HG03432 (cell line): ENCODE data around the gene SLC39A2.

Experiments used
- ATAC-seq: cut with Tn5 transposase; IDR thresholded peaks from one replicate; pipeline ENCODE4 v1.9.1; 2021; ENCODE audit warnings: mild to moderate bottlenecking, moderate library complexity; ENCODE audit not compliant: unreplicated experiment

The SLC39A2 gene

DNA sequence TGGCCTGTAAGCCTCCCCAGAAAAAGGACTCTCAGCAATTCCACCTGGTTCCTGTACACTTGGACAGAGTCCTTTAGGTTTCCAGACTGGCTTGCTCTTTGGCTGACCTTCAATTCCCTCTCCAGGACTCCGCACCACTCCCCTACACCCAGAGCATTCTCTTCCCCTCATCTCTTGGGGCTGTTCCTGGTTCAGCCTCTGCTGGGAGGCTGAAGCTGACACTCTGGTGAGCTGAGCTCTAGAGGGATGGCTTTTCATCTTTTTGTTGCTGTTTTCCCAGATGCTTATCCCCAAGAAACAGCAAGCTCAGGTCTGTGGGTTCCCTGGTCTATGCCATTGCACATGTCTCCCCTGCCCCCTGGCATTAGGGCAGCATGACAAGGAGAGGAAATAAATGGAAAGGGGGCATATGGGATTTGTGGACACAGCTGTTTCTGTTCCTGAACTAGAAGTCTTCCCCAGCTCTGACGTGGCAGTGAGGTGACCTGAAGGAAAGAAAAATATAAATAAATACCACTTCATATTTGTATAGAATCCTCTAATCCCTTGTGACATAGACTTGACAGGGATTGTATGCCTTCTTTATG lies 44.4 kb downstream of the SLC39A2 start:
- no peak for ATAC-seq

DNA sequence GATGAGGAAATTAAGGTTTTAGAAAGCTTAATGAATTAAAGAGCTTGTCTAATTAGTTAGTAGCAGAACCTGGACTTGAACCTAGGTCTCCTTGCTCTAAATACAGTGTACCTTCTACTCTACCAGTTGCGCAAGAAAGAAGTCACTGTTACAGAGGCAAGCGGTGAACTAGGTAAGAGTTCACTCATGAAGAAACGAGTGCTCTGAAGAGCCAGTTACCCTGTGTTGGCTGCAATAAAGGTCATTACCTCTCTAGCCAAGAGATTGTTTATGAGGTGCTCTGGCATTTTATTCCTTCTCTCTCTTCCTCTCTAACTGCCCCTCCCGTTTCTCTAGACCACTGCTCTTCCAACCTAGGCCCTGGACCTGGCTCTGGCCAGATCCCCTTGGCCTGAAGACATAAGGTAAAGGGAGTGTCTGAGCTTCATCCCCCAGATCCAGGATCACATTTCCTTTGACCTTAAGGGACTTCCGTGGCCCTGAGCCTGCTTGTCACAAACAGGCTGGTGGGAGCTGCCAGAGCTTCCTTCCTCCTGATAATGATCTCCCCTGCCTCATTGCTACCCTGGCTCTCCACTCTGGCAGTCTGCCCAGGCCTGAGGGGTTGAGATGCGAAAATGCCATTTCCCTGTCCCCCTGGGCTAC lies 45.0 kb downstream of the SLC39A2 start:
- no peak for ATAC-seq

DNA sequence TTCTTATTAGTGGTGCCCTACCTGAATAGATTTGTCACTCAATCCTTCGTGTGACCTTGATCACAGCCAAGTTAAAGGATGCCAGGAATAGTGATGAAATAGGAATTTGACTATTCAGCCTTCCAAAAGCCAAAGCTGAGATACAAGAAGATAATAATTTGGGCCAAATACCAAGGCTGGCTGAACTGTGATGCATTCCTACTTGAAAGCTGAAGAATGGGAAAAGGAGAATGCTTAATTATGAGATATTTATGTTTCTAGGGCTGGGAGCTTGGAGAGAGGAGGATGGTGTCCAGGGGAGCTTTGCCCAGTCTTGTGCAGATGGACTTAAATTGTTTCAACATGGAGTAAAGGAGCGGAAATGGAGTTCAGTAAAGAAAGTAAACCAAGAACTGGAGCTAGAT lies 48.3 kb downstream of the SLC39A2 start:
- no peak for ATAC-seq

DNA sequence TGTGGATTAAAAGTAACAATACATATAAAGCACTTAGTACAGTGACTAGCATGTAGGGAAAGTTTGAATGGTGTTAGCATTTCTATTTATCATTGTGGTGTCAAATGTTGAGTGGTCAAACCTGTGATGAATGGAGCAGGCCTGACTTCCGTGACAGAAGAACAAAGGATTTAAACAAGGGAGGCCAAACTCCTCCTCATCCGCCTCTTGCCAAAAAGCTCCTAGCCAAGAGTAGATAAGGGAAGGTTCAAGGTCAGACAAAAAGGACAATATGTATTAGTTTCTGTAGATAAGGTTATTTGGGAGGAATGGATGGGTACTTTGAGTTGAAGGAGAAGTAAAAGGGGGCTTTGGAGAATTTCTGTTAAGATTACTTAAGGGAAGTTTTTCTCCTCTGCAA lies 49.5 kb downstream of the SLC39A2 start:
- ATAC-seq, result no peak

DNA sequence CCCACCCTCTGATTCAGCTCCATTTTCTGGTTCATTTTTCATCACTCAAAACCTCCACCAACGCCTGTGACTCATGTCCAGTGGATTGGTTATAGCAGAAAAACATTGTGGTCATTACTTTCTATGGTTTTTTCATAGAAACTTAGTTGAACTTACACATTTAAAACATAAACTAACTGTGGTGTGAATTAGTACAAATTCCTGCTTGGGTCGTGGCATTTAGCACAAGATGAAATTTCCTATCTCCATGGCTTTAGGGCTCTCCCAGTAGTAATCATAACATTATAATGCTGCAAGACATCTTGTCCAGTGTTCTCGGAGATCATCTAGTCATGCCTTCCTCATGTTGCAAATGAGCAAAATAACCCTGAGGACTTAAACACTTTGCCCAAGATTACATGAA lies 50.2 kb downstream of the SLC39A2 start:
- ATAC-seq, result no peak

DNA sequence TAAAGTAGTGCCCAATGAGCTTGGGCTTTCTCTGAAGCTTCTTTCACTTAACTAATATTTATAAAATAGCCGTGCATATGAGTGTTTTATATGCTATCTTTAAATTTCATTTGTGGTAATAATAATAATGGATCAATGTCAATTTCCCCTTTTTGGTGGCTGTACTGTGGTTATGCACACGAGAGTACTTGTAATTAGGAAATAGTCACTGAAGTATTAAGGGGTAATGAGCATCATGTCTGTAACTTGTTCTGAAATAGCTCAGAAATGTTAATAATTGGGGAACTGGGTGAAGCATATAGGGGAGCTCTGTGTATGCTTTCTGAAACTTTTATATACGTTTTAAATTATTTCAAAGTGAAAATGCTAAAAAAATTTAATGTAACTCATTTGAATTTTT lies 51.5 kb downstream of the SLC39A2 start:
- ATAC-seq, result no peak
